HL-60/S4 (cell line): ENCODE data around the gene SETD1A.

Source experiments
- in situ Hi-C: fragments of 300-500 bp; cut with MboI; formaldehyde crosslinking; loops from 2 replicates; pipeline ENCODE4 v1.14.3; 2022; ENCODE audit warnings: low sequenced_read_pairs

The SETD1A gene

GRCh38 chr16:30957456-30958174 lies at the start of gene SETD1A:
Gene SETD1A, plus strand, starts transcription at chr16:30957754. Its CDS starts 978 bp downstream, at chr16:30958732.
- in situ Hi-C loops = loop anchor here (10.0 to 25.0 kb wide), 2 partner anchors 480 to 917 kb away; partner anchors contain the start of genes COX6A2, ZNF267 and ZNF843

DNA sequence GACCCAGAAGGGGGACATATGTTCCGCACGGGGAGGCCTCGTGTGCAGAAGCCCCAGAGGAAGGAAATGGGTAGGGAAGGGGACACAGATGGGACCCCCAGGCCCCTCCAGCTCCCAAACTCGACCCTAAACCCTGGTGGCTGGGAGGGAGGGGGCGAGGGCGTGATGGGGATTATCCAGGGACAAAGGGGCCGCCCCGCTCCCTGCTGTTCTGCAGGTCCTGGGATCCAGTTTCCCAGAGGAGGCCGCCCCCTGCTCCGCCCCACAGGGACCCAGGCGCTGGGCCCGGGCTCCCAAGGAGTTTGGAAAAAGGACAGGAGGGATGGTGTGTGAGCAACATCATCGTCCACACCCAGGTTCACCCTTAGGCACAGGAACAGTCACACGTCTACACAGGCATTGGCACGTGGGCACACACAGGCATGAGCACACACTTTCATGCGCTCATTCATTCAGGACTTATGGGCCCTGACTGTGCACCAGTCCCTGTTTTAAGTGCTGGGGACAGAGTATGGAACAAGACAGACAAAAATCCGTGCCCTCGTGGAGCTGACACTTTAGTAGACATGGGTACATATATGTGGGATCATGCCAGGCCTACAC lies 47.0 kb upstream of the SETD1A start:
- in situ Hi-C loops = no loop called here

DNA sequence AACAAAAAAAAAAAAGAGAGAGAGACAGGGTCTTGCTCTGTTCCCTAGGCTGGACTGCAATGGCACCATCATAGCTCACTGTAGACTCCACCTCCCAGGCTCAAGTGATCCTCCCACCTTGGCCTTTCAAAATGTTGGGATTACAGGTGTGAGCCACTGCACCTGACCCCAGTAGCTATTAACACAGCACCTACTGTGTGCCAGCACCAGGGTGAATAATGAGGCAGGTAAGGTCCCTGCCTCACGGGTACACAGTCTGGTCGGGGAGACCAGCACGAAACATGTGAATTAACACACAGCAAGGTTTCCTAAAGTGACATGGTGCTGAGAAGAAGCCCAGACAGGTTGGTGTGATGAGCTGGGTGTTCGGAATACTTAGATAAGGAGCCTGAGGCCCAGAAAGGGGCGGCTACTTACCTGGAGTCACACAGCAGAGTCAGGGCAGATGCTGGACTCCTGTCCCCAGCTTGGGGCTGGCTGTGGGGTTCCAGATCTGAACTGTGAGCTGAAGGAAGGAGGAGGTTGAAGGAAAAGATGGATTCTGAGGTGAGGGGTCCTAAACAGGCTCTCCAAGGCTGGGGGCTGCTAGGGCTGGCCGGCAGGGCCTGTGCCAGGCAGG lies 44.7 kb upstream of the SETD1A start:
- in situ Hi-C loops = no loop called here

GRCh38 chr16:30914830-30915229 lies 42.7 kb upstream of the SETD1A start:
- in situ Hi-C loops = no loop called here

DNA sequence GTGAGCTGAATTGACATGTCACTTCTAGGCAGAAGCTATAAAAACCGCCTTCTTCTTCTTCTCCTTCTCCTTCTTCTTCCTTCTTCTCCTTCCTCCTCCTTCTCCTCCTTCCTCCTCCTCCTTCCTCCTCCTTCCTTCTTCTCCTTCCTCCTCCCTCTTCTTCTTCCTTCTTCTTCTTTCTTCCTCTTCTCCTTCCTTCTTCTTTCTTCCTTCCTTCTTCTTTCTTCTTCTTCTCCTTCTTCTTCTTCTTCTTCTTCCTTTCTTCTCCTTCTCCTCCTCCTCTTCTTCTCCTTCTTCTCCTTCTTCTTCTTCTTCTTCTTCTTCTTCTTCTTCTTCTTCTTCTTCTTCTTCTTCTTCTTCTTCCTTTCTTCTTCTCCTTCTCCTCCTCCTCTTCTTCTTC lies 38.9 kb upstream of the SETD1A start:
- in situ Hi-C loops = no loop called here

GRCh38 chr16:30920891-30921290 lies 36.7 kb upstream of the SETD1A start:
- in situ Hi-C loops = no loop called here

GRCh38 chr16:30921459-30921747 lies 36.2 kb upstream of the SETD1A start:
- in situ Hi-C loops = no loop called here

- in situ Hi-C loops = no loop called here
Measured at GRCh38 chr16:30921748-30922419, 35.7 kb upstream of the SETD1A start.

DNA sequence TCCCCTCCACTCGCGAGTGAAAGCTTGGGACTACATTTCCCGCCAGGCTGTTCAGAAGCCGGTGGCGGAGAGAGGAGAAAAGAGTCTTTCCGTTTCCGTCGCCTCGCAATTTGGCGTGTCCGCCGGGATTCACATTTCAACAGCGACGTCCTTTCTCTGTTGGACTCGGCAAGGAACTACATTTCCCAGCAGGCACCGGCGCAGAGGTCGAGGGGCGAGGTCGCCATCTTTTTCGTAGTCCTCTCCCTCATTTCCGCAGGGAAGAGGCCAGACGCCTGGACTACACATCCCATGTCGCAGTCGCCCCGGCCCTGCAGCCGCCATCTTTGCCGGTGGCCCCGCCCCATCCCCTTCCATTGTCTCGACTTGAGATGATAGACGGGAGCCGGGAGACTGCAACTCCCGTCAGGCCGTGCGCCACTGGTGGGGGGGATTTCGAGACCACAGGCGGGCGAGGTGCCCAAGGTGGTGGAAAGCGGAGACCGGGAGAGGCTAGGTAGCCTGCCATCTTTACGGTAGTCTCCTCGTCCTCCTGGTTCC lies 35.1 kb upstream of the SETD1A start:
- in situ Hi-C loops = no loop called here

DNA sequence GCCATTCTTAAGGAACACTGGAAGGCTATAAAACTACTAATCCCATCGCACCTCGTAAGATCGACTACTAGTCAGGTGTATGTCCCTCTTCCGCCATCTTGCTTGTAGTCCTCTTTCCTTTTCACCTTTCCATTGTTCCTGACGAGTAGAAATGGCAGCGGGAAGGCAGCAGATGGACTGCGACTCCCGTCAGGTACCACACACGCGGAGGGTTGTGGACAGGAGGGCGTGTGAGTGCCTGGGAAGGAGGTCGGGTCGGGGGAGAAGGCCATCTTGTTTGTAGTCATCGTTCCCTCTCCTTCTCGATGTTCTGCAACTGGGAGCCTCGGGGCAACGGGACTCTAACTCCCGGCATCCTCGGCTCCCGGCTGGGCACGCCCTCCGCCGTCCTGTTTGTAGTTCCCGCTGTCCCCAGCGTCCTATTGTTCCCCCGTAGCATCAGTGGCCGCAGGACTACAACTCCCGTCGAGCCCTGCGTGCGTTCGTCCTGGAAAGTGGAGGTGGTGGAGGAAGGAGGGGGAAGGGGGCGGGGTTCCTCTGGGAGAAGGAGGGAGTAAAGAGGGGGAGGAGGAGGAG lies 34.5 kb upstream of the SETD1A start:
- in situ Hi-C loops = no loop called here

DNA sequence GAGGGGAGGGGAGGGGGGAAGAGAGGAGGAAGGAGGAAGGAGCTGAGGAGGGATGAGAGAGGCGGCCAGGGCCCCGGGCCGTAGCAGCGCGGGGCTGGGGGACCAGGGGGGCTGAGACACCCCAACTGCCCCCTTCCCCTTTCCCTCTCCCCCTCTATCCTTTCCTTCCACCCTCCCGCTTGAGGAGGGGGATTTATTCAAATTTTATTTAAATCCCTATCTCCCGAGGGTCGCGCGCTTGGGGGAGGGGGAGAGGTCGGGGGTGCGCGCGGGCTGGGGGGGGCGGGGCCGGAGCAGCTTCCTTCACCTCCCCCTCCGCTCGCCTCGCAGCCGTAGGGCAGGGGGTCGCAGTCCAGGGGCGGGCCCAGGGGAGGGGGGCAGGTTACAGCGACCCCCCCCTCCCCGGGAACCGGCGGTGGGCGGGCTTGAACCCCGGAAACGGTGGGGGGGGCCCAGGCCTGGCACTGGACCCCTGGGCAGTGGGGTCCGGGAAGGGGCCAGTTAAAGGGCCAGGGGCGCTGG lies 33.9 kb upstream of the SETD1A start, which contains the start of gene FBXL19:
Gene FBXL19, plus strand, starts transcription at position 19 of the 522 bp plus-strand sequence. CDS start 2,183 bp downstream, outside the sequence.
- in situ Hi-C loops = no loop called here

DNA sequence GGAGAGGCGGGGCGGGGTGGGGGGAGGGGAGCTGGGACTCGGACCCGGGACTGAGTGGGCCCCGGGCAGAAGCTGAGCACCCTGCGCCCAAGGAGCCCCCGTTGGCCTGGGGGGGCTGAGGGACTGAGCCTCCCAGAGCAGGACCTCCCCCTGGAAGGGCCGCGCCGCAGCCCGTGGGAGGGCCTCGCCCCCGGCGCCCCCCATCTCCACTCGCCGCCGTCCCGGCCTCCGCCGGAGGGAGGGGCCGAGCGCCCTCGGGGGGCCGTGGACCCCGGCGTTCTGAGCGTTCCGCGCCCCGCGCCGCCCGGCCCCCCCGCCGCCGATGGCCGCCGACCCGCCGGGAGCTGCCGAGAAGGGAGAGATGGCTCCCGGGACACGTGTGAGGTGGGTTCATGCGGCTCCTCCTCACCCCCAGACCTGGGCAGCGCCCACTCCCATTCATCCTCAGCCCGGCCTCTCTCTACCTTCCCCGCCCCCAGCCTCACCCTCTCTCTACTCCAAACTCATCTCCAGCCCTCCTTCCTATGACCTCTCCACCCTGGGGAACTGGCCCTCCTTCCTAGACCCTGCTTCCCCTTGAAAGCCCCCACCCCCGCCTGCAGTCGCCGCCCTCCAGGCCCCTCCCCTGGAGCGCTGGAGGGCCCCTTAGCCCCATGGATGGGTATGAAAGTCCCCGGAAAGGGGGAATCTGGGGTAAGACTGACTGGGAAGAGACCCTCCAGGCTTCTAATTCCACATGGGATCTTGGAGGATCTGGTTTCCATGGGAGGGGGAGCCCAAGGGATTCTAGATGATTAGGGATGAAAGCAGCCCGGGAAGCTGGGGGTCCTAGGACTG lies 33.3 kb upstream of the SETD1A start:
- in situ Hi-C loops = no loop called here

DNA sequence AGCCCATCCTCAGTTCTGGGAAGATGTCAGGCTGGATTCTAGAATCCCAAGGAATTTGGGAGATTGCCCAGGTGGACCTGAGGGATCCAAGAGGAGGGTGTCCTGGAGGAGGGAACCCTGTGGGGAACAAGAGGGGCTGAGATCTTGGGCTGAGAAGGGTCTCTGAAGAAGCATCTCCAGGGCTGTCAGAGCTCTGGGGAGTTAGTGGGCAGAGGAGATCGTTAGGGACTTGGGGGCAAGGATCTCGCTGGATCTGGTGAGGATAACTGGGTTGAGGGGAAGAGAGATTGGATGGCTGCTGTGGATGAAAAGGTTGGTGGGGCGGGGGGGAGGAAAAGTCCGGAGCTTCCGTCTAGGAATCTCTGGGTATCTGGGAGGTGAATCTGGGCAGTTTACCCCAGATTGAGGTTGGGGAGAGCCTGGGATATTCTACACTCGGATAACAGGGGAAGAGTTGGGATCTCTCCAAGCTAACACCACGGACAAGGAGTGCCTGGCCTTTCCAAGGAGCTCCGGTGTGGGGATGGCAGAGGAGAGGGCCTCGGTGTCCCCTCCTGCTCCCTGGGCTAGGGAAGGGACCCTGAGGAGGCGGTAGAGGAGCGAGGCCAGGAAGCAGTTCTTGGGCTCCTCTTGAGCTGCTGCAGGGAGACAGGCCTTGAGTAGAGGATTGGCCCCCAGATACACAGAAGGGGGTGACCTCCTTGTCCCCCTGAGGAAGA lies 32.5 kb upstream of the SETD1A start:
- in situ Hi-C loops = no loop called here

DNA sequence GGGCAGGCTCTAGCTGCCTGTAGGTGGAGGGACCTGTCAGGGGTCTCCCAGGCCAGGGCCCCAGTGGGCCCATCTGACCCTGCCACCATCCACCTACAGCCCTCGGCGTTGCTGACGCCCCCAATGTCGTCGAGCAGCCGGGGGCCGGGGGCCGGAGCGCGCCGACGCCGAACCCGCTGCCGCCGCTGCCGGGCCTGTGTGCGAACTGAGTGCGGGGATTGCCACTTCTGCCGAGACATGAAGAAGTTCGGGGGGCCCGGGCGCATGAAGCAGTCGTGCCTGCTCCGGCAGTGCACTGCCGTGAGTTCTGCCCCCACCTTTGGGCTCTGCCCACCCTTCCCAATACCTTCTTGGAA lies 31.9 kb upstream of the SETD1A start:
- in situ Hi-C loops = no loop called here

DNA sequence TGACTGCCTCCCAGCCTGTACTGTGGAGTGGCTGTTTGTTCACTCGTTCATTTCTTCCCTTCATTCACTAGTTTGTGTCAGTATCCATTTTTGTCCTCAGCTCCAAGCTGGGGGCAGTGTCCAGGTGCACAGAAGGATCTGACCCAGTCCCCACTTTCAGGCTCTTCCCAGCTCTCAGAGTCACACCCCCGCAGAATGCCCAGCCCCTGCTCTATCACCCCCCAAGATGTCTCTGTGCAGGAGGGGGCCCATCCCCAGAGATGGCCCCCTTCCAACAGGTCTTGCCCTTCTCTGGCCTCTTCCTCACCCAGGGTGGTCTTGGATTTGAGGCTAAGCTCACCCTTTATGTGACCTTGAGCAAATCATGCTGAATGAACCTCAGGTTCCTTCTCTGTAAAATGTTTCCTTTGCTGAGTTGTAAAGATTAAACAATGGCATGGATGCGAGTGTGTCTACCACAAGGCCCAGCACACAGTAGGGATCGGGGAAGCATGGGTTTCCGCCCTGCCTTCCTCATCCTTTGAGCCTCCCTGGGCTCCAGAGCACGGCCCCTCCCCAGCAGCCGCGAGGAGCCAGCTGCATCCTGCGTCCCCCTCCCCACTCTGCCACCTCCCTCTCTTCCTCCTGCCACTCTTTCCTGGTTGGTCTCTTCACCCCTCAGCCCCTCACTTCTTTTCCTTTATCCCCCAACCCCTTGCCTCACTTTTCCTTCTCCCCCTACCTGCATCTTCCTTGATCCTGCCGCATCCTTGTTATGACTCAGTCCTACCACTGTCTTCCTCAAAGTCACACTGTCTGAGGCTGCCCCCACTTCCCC lies 31.4 kb upstream of the SETD1A start:
- in situ Hi-C loops = no loop called here

GRCh38 chr16:30926937-30927788 lies 30.4 kb upstream of the SETD1A start:
- in situ Hi-C loops = no loop called here

- in situ Hi-C loops = no loop called here
Measured at GRCh38 chr16:30927789-30928378, 29.7 kb upstream of the SETD1A start.
